ENCODE results near the gene FGF11.
"Not testable (repeated sequence)": the region's sequence is repeated elsewhere in the genome, so short reads cannot be mapped to it uniquely, and the experiment has no call there.

DNA sequence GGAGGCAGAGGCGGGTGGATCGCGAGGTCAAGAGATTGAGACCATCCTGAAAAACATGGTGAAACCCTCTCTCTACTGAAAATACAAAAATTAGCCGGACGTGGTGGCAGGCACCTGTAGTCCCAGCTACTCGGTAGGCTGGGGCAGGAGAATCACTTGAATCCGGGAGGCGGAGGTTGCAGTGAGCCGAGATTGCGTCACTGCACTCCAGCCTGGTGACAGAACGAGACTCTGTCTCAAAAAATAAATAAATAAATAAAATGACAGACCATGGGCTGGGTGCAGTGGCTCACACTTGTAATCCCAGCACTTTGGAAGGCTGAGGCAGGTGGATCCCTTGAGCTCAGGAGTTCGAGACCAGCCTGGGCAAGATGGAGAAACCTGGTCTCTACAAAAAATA is 30.5 kb downstream of the FGF11 start:
- TF ChIP-seq, protein P1, sequence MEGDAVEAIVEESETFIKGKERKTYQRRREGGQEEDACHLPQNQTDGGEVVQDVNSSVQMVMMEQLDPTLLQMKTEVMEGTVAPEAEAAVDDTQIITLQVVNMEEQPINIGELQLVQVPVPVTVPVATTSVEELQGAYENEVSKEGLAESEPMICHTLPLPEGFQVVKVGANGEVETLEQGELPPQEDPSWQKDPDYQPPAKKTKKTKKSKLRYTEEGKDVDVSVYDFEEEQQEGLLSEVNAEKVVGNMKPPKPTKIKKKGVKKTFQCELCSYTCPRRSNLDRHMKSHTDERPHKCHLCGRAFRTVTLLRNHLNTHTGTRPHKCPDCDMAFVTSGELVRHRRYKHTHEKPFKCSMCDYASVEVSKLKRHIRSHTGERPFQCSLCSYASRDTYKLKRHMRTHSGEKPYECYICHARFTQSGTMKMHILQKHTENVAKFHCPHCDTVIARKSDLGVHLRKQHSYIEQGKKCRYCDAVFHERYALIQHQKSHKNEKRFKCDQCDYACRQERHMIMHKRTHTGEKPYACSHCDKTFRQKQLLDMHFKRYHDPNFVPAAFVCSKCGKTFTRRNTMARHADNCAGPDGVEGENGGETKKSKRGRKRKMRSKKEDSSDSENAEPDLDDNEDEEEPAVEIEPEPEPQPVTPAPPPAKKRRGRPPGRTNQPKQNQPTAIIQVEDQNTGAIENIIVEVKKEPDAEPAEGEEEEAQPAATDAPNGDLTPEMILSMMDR (IDR thresholded peaks at IDR 0.05), result not testable (repeated sequence)
- TF ChIP-seq EP300 (IDR thresholded peaks at IDR 0.05; ENCODE audit: low read depth); POLR2AphosphoS5 (IDR thresholded peaks at IDR 0.05): not testable (repeated sequence)
